ENCODE measurements around the gene CAPN11. TPM values are rescaled to one million over a fixed set of nuclear protein-coding genes. Genes with fewer than 3 reads are reported as not detected.

Gene CAPN11
- total RNA-seq, 4 donors from 2014 or later, result 0.72 to 1.1 (median 0.89) TPM

DNA sequence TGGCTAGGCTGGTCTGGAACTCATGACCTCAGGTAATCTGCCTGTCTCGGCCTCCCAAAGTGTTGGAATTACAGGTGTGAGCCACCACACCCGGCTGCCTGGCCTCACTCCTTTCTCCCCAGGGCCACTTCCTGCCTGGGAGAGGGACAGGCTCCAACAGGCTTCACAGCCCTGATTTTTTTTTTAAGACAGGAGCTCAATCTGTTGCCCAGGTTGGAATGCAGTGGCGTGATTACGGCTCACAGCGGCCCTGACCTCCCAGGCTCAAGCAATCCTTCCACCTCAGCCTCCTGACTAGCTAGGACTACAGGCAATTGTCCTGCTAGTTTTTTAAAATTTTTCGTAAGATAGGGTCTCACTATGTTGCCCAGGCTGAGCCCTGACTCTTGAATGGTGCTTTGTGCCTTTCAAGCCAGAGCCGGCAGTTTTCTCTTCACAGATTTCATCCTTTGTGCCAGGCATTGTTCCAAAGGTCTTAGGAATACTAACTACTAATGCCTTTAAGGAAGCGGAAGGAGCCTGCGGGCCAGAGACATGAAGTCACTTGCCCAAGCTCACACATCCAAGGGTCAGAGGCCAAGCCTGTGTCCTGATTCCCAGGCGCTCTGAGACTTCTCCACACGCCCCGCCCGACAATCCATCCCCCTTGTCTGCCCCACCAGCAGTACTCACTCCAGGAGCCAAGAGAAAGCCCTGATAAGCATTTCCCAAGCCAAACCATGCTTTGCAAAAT, 19.2 kb downstream of the CAPN11 start:
- peak in 1 of 2 donors; percentile 50 for DNase-seq (ENCODE audit: low spot score in 2 of 2)
- intact Hi-C loops (cut with DNase I; ENCODE audit: low total_unique reads), result no loop called here
- no peak for TF ChIP-seq POLR2A (IDR thresholded peaks at IDR 0.05)
- TF ChIP-seq, protein P1, sequence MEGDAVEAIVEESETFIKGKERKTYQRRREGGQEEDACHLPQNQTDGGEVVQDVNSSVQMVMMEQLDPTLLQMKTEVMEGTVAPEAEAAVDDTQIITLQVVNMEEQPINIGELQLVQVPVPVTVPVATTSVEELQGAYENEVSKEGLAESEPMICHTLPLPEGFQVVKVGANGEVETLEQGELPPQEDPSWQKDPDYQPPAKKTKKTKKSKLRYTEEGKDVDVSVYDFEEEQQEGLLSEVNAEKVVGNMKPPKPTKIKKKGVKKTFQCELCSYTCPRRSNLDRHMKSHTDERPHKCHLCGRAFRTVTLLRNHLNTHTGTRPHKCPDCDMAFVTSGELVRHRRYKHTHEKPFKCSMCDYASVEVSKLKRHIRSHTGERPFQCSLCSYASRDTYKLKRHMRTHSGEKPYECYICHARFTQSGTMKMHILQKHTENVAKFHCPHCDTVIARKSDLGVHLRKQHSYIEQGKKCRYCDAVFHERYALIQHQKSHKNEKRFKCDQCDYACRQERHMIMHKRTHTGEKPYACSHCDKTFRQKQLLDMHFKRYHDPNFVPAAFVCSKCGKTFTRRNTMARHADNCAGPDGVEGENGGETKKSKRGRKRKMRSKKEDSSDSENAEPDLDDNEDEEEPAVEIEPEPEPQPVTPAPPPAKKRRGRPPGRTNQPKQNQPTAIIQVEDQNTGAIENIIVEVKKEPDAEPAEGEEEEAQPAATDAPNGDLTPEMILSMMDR (IDR thresholded peaks at IDR 0.05), result no peak
- WGBS, 2 donors, result 45 to 52% methylated on average over 13 of the region's 13 CpGs
- no peak overlapping the region for H3K4me3 ChIP-seq (ENCODE audit: low read depth, poor library complexity, severe bottlenecking)

DNA sequence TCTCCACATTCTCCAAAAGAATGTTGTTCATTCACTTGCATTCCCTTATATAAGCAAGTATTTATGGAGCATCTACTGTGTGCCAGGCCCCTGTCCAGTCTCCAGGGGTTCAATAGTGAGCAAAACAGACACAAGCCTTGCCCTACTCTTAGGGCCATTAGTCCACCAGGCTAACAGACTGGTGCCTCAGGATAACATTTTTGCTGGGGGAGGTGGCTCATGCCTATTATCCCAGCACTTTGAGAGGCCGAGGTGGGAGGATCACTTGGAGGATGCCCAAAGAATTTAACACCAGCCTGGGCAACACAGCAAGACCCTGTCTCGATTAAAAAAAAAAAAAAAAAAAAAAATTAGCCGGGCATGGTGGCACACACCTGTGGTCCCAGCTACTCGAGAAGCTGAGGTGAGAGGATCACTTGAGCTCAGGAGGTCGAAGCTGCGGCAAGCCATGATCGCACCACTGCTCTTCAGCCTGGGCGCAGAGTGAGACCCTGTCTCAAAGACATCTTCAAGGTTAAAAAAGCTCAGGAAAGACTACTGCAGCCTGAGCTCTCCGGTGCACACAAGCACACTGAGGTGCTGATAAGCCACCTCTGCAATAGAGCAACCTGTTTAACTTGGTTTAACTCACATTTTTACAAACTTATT, 19.9 kb downstream of the CAPN11 start:
- H3K4me3 ChIP-seq (ENCODE audit: low read depth, poor library complexity, severe bottlenecking), result no peak overlapping the region
- DNase-seq (ENCODE audit: low spot score in 2 of 2), result no peak
- TF ChIP-seq, protein P1 (IDR thresholded peaks at IDR 0.05), result no peak
- no peak for TF ChIP-seq POLR2A (IDR thresholded peaks at IDR 0.05)
- intact Hi-C loops (cut with DNase I; ENCODE audit: low total_unique reads), result no loop called here
- 82 to 85% methylated on average over 9 of the region's 9 CpGs for WGBS, 2 donors

DNA sequence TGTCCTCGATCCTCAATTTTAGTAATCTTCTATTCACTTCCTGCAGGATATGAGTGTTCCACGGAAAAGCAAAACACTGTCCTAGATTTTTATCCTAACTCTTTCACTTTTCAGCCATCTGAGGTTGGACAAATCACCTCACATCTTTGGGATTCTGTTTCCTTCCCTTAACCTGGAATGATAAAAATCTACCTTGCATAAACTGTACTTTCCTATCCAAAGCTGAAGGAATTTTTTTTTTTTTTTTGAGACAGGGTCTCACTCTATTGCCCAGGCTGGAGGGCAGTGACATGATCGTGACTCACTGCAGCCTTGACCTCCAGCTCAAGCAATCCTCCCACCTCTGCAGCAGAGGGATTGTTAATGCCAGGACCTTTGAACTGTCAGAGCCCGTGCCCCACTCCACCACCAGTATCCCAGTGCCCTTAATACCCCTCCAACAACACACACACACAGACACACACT, 20.5 kb downstream of the CAPN11 start:
- DNase-seq (ENCODE audit: low spot score in 2 of 2), result no peak
- TF ChIP-seq, protein P1 (IDR thresholded peaks at IDR 0.05), result no peak
- TF ChIP-seq POLR2A (IDR thresholded peaks at IDR 0.05), result no peak
- WGBS, 2 donors, result 55 to 66% methylated on average over 4 of the region's 4 CpGs
- no peak overlapping the region for H3K4me3 ChIP-seq (ENCODE audit: low read depth, poor library complexity, severe bottlenecking)
- intact Hi-C loops (cut with DNase I; ENCODE audit: low total_unique reads), result no loop called here

DNA sequence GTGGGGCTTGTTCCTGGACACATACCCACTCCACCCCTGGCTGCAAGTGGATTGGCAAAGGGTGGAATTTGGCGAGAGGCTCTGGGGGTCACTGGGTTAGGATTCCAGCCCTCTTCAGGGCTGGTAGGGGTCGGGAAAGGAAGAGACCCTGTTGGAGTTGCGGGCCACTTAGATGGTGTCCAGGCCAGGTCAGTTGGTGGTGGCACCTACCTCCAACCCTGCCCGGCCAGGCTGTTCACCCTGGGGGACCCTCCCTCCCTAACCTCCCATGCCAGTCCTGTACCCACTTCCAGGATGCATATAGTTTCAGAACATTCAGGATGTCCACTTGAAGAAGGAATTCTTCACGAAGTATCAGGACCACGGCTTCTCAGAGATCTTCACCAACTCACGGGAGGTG, 21.0 kb downstream of the CAPN11 start:
- no peak for DNase-seq (ENCODE audit: low spot score in 2 of 2)
- no peak for TF ChIP-seq POLR2A (IDR thresholded peaks at IDR 0.05)
- TF ChIP-seq, protein P1 (IDR thresholded peaks at IDR 0.05), result no peak
- no peak overlapping the region for H3K4me3 ChIP-seq (ENCODE audit: low read depth, poor library complexity, severe bottlenecking)
- WGBS, 2 donors, result 86 to 90% methylated on average over 7 of the region's 7 CpGs
- intact Hi-C loops (cut with DNase I; ENCODE audit: low total_unique reads), result no loop called here

DNA sequence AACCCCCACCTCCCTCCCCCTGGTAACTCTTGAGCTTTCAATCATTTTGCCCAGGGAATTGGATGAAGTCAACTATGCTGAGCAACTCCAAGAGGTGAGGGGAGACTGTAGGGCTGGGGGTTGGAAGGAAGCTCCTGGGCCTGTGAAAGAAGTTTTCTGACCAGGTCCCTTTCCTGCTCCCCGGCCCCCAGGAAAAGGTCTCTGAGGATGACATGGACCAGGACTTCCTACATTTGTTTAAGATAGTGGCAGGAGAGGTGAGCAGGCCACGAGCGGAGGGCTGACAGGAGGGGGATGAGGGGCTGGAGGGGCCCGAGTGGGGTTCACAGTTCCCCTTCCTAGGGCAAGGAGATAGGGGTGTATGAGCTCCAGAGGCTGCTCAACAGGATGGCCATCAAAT, 21.8 kb downstream of the CAPN11 start:
- H3K4me3 ChIP-seq (ENCODE audit: low read depth, poor library complexity, severe bottlenecking), result no peak overlapping the region
- WGBS, 2 donors, result 91 to 96% methylated on average over 4 of the region's 4 CpGs
- no peak for TF ChIP-seq POLR2A (IDR thresholded peaks at IDR 0.05)
- TF ChIP-seq, protein P1 (IDR thresholded peaks at IDR 0.05), result no peak
- DNase-seq (ENCODE audit: low spot score in 2 of 2), result no peak
- intact Hi-C loops (cut with DNase I; ENCODE audit: low total_unique reads), result no loop called here
